NCI-H2107 treated with DMSO at 0.1 percent for 48 hours (cell line): ENCODE data around the gene ZFAND4.
"Not testable (repeated sequence)": the region's sequence is repeated elsewhere in the genome, so short reads cannot be mapped to it uniquely, and the experiment has no call there.

Experiments used
- DNase-seq: peaks from one replicate; lab custom pipeline; 2025; ENCODE audit not compliant: unreplicated experiment; lab: John Stamatoyannopoulos, UW

ZFAND4 gene

DNA sequence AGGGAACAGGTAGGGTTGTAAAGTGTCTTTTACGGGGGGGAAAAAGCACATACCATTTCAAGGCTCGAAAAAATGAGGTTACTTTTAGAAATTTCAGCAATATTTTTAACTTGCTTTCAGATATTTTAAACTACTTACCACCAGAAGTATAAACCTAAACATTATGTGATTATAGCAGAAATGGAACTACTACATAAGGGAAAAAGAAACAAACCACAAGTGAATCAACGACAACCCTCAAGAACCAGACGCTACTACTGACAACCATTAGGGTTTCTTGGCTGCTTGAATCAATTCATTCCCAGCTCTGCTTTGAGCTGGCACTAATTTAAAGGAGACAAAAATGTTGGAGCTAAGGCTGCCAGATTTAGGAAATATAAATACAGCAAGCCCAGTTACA, 80.1 kb downstream of the ZFAND4 start:
- no peak for DNase-seq

DNA sequence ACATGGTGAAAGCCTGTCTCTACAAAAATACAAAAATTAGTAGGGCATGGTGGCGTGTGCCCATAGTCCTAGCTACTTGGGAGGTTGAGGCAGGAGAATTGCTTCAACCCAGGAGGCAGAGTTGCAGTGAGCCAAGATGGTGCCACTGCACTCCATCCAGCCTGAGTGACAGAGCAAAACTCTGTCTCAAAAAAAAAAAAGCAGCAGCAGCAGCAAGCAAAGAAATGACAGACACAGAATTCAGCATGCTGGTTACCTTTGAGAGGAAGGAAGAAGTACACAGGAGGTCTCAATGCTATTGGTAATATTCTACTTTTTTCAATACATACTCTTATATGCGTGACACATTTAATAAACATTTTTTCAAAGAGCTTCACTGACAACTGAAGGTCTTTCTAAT, 81.3 kb downstream of the ZFAND4 start:
- no peak for DNase-seq

DNA sequence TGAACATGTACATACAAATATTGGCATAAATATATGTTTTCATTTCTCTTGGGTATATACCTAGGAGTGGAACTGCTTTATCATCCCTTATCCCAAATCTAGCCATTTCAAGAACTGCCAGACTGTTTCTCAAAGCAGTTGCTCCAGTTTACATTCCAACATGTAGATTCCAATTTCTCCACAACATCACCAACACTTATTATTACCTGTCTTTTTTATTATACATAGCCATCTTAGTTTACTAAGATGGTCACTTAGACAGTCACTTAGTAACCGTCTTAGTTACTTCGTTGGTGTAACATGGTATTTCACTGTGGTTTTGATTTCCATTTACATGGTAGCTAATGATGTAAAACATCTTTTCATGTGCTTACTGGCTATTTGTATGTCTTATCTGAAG, 82.7 kb downstream of the ZFAND4 start:
- no peak for DNase-seq

DNA sequence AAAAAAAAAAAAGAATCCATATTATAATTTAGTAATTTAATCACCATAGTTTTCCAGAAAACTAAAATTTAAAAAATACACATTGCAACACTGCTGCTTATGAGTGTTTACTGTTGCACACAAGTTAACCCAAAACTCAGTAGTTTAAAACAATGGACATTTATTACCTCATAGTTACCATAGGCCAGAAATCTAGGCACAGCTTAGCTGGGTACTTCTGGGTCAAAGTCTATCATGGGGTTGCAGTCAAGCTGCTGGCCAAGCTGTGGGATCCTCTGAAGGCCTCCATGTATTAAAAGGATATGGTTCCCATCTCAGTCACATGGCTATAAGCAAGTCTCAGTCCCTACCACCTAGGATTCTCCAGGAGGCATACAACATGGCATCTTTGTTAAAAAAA, 83.6 kb downstream of the ZFAND4 start:
- no peak for DNase-seq

DNA sequence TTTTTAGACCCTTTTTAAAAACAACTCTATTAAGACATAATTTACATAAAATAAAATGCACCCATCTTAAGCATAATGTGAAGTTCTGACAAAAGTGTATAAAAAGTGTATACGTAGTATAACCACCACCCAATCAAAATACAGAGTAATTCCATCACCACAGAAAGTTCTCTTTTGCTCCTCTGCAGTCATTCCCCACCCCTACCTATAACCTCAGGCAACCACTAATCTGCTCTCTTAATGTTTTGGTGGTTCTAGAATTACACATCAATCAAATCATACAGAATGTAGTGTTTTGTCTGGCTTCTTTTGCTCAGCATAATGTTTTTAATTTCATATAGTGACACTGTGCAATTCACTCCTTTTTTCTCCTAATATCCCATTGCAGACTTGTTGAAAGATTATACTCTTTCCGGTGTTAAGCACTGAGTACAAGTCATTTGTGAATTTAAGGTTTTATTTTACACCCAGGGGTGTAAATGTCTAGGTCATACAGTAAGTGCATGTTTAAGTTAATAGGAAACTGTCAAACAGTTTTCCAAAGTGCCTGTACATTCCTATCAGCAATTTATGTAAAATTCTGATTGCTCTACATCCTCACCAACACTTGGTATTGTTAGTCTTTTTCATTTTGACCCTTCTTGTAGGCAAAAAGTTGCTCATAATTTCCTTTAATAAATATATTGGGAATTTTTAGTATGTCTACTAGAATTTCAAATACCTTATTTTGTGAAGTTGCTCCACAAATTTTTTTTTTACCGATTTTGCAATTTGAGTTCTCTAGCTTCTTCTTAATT, 86.3 kb downstream of the ZFAND4 start:
- DNase-seq: no peak

DNA sequence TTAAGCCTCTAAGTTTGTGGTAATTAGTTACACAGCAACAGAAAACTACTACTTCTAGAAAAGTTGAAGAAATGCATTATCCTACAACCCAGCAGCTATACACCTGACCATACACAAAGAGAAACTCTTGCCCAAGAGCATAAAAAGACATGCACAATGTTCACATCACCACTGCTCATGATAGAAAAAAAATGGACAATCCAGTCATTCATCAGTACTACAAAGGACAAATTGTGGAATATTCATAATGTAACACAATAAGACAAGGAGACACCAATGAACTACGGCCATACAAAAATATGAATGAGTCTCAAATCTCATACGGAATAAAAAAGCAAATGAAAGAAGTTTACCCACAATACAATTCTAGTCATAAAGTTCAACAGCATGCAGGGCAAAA, 87.4 kb downstream of the ZFAND4 start:
- no peak for DNase-seq

DNA sequence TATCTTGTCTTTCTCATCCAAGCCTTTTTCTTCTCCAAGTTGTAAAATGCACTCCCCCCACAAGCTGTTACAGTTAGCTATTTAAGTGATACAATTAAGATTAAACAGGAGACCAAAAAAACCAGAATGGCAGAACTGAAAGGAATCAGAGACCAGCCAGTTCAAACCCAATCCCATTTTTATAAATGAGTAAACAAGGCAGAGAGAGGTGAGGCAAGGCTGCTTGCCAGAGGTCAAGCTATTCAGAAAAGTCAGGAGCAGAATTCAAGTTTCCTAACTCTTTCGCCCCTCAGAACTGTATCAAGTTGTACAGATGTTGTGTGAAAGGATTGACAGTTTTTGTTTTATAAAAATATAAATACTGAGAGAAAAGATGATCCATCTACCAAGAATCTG, 90.2 kb downstream of the ZFAND4 start:
- DNase-seq: no peak

DNA sequence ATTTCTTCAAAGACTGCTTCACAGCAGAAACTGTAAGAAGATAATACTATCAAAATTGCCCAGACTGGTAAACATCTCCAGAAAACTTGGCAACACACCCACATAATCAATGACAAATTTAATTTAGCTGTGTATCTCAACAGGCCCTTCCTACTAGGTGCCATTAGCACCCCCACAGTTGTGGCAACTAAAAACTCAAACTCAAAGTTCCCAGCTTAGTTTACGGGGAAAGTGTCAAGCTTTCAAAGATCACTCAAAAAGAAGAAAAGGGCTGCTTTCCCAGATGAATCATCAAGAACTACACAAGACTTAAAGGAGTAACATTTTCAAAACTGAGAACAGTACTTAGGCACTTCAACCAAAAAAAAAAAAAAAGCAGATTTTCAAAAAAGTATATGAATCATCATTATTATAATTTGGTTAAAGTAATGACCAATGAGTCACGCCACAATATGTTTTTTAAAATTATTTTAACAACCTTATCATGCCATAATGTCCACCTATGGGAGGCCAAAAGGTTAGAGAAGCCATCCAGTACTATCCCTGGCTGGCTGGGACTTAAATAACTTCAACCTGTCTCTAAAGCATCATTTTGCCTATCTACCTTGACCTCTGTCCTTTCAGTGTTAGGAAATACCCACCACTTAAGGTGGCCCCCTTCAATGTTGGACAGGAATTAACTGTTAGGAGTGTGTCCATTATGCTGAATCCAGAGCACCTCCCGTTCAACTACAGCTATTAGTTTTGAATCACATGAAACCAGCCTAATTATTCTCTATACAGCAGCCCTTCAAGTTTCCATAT, 90.8 kb downstream of the ZFAND4 start:
- no peak for DNase-seq

DNA sequence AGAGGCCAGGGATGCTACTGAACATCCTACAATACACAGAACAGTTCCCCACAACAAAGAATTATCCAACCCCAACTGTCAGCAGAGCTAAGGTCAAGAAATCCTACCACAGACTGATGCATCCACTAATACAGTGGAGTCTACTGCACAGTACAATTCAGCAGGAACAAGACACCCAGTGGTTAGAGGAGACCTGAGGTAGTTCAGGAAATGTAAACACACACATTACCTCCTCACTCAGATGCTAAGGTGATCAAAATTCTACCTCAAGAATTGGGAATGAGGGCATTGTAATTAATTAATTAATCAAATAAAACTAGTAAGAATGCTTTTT, 91.4 kb downstream of the ZFAND4 start:
- no peak for DNase-seq

DNA sequence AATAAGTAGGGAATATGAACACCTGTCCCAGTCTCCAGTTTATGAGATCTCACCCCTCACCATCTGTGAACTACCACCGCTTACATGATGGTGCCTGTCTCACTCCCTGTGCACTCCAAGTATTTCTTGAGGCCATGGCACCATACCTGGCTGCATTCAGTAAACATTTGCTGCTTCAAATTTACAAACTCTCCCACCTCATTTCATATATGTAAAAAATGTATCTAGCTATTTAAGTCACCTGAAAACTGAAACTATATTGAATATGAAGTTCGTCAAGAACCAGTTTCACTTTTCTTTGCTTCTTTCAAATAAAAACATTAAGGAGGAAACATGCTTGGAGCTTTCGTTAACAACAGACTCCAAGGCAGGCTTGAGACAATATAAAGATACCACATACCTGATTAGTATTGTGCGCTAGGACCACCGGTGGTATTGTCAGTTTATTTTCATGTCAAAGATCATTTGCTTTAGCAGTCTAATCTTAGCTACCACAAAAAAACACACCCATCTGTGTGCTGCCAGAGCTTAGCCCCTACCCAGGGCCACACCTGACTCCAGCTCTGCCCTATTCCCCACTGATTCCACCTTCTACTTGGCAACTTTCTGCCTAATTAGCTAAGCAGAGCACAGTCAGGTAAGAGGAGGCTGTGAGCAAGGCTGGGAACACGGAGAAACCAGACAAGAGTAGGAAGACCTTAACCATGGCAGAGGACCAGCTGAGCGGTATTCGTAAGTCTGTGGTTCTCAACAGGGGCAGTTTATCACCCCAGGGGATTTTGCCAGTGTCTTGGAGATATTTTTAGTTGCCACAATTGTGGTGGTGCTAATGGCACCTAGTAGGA, 92.0 kb downstream of the ZFAND4 start:
- no peak for DNase-seq

DNA sequence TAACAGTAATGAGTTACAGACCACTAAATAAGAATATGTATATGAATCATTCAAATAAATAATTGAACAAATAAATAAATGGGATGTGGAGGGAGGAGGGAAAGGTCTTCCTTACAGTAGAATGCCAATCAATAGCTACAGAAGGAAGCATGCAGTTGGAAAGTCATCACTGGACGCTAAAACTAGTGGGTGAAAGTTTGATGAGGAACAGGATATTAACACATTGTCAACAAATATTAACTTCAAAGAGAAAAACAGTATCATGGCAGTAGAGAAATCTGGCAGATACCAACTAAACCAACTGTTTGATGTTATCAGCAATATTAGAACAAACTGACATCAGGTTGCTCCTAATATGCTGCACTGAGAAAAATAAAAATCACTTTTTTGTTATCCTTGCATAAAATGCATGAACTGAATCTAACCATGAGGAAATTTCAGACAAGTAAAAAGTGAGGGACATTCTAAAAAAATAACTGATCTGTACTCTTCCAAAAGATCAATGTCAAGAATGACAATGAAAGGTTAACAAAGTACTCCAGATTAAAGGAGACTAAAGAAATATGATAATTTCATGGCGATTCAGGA, 94.1 kb downstream of the ZFAND4 start:
- no peak for DNase-seq

DNA sequence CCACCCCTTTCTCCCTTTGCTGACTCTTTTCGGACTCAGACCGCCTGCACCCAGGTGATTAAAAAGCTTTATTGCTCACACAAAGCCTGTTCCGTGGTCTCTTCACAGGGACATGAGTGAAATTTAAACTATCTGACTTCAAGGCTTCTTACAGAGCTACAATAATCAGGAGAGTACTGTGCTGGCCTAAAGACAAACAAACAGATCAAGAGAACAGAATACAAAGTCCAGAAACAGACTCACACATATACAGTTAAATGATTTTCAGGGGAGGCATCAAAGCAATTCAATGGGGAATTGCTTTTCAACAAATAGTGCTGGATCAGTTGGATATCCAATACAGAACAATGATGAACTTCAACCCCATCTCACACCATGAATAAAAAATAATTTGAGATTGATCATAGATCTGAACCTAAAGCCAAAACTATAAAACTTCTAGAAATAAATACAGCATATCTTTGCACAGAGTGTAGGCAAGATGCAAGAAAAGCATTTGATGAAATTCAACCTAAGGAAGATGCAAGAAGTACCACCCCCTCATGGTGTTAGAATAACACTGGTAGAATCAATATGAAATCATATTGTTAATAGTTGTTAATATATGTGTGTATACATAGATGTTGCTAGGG, 96.5 kb downstream of the ZFAND4 start:
- DNase-seq: no peak

DNA sequence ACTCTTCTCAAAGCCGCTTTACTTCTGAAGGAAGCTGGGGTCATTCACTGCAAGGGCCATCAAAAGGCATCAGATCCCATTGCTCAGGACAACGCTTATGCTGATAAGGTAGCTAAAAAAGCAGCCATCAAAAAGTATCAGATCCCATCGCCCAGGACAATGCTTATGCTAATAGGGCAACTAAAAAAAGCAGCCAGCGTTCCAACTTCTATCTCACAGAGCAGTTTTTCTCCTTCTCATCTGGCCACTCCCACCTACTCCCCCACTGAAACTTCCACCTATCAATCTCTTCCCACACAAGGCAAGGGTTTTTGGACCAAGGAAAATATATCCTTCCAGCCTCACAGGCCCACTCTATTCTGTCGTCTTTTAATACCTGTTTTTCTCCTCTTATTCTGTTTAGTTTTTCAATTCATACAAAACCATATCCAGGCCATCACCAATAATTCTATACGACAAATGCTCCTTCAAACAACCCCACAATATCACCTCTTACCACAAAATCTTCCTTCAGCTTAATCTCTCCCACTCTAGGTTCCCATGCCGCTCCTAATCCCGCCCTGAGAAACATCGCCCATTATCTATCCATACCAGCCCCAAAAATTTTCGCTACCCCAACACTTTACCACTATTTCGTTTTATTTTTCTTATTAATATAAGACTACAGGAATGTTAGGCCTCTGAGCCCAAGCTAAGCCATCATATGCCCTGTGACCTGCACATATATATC, 97.4 kb downstream of the ZFAND4 start:
- not testable (repeated sequence) for DNase-seq

DNA sequence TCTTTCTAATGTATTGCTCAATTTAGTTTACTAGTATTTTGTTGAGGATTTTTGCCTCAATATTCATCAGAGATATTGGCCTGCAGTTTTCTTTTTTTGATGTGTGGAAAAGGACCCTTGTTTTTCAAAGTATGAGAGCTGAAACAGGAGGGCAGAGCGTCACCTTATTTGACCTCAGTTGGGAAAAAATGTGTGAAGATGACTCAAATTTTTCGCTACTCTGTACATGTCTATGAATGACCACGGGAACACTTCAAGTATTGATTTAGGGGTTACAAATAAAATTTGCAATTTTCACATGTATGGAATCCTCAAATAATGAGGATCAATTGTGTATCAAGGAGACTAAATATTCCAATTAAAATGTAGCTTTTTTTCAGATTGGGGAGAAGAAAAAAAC, 103.1 kb downstream of the ZFAND4 start:
- no peak for DNase-seq

DNA sequence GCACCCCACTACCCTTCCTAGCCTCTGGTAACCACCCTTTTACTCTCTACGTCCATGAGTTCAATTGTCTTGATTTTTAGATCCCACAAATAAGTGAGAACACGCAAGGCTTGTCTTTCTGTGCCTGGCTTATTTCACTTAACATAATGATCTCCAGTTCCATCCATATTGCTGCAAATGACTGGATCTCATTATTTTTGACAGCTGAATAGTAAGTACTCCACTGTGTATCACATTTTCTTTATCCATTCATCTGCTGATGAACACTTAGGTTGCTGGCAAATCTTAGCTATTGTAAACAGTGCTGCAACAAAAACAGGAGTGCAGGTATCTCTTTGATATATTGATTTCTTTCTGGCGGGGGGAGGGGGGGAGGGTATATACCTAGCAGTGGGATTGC, 106.2 kb downstream of the ZFAND4 start:
- no peak for DNase-seq
